HepG2 (cell line): ENCODE results near the gene U2AF1L4. TPM values are rescaled to one million over a fixed set of nuclear protein-coding genes. Genes with fewer than 3 reads are reported as not detected.

Experiments used
- ETV5 ChIP-seq: IDR thresholded peaks from 2 replicates; pipeline ENCODE4 v1.6.1; 2018; ENCODE audit warnings: missing biosample characterization, missing genetic modification reagents, inconsistent platforms, borderline replicate concordance
- FOSL1 ChIP-seq: sonication (generic); formaldehyde crosslinking; IDR thresholded peaks from 2 replicates; pipeline ENCODE4 v1.9.0; 2021; ENCODE audit warnings: missing genetic modification reagents, borderline replicate concordance
- FOXA1 ChIP-seq, 2 experiments: fragments of 450-650 bp in 1 of 2; sonication (generic) in 1 of 2; formaldehyde crosslinking in 1 of 2; IDR thresholded peaks; 2 replicates each; pipeline versions ENCODE4 v1.4.0 to v1.6.1; 2016 to 2020; ENCODE audit warnings: missing genetic modification reagents in 1 of 2
- KLF16 ChIP-seq, 2 experiments: sonication (generic) in 1 of 2; formaldehyde crosslinking in 1 of 2; IDR thresholded peaks; 2 replicates each; pipeline versions ENCODE4 v1.6.1 to v1.8.0; 2016 to 2023; ENCODE audit warnings: missing genetic modification reagents in 2 of 2, missing compliant biosample characterization in 1 of 2
- NR3C1 ChIP-seq: sonication (generic); formaldehyde crosslinking; IDR thresholded peaks from 2 replicates; pipeline ENCODE4 v1.4.0; 2020; ENCODE audit warnings: missing genetic modification reagents
- RNF2 ChIP-seq: fragments of 450-650 bp; conservative IDR thresholded peaks from 2 replicates; pipeline ENCODE4 v1.6.1; 2016; ENCODE audit warnings: low read depth
- SMAD1 ChIP-seq: sonication (generic); formaldehyde crosslinking; IDR thresholded peaks from 2 replicates; pipeline ENCODE4 v1.4.0; 2020; ENCODE audit warnings: missing genetic modification reagents, low read depth, mild to moderate bottlenecking, borderline replicate concordance
- SOX5 ChIP-seq: IDR thresholded peaks from 2 replicates; pipeline ENCODE4 v1.6.1; 2016; ENCODE audit warnings: borderline replicate concordance
- ZNF260 ChIP-seq: sonication (generic); formaldehyde crosslinking; IDR thresholded peaks from 2 replicates; pipeline ENCODE4 v1.4.0; 2020; ENCODE audit warnings: missing genetic modification reagents, low read depth, mild to moderate bottlenecking, borderline replicate concordance
- ZNF44 ChIP-seq: sonication (generic); formaldehyde crosslinking; IDR thresholded peaks from 2 replicates; pipeline ENCODE4 v1.5.1; 2020; ENCODE audit warnings: mild to moderate bottlenecking, missing genetic modification reagents
- ZNF550 ChIP-seq: sonication (generic); formaldehyde crosslinking; IDR thresholded peaks from 2 replicates; pipeline ENCODE4 v1.4.0; 2020; ENCODE audit warnings: mild to moderate bottlenecking, missing genetic modification reagents, borderline replicate concordance
- polyA plus RNA-seq, 8 experiments: library from polyadenylated mRNA; depleted of rRNA in 3 of 8; stranded (reverse) in 7 of 8; unstranded in 1 of 8; fragments of >200 nt; fragmentation: Illumina TruSeq in 4 of 8; extraction: Trizol in 4 of 8; gene quantifications; 2 replicates each; pipeline versions ENCODE4 v1.2.1 to v1.2.3, GENCODE V29; 2011 to 2016; ENCODE audit warnings: low read depth in 4 of 8, missing spikeins in 1 of 8, mixed read lengths in 1 of 8; ENCODE audit not compliant: insufficient read depth in 1 of 8
- total RNA-seq, 5 experiments: library from RNA; depleted of rRNA; stranded (reverse); fragments of >200 nt; fragmentation: Illumina TruSeq; extraction: Trizol; gene quantifications; 2 replicates each; pipeline ENCODE4 v1.2.3, GENCODE V29; 2016; ENCODE audit warnings: low read depth in 1 of 5
- TF ChIP-seq, protein P1 (sequence below): sonication (generic); formaldehyde crosslinking; IDR thresholded peaks from 2 replicates; pipeline ENCODE4 v1.4.0; 2020; ENCODE audit warnings: missing genetic modification reagents
- TF ChIP-seq, protein P2 (sequence below): sonication (generic); formaldehyde crosslinking; IDR thresholded peaks from 2 replicates; pipeline ENCODE4 v1.4.0; 2020; ENCODE audit warnings: mild to moderate bottlenecking, missing genetic modification reagents
- TF ChIP-seq, protein P3 (sequence below): sonication (generic); formaldehyde crosslinking; IDR thresholded peaks from 2 replicates; pipeline ENCODE4 v1.5.1; 2020; ENCODE audit warnings: missing genetic modification reagents, mild to moderate bottlenecking, borderline replicate concordance
- TF ChIP-seq, protein P4 (sequence below): sonication (generic); formaldehyde crosslinking; IDR thresholded peaks from 2 replicates; pipeline ENCODE4 v1.4.0; 2020; ENCODE audit warnings: missing genetic modification reagents

U2AF1L4 gene
- total and polyA plus RNA-seq, 2 of the 13 experiments (the other 11 are each of a cell fraction or from before 2014, with no cell fraction given) = 7.9 to 15.4 TPM

DNA sequence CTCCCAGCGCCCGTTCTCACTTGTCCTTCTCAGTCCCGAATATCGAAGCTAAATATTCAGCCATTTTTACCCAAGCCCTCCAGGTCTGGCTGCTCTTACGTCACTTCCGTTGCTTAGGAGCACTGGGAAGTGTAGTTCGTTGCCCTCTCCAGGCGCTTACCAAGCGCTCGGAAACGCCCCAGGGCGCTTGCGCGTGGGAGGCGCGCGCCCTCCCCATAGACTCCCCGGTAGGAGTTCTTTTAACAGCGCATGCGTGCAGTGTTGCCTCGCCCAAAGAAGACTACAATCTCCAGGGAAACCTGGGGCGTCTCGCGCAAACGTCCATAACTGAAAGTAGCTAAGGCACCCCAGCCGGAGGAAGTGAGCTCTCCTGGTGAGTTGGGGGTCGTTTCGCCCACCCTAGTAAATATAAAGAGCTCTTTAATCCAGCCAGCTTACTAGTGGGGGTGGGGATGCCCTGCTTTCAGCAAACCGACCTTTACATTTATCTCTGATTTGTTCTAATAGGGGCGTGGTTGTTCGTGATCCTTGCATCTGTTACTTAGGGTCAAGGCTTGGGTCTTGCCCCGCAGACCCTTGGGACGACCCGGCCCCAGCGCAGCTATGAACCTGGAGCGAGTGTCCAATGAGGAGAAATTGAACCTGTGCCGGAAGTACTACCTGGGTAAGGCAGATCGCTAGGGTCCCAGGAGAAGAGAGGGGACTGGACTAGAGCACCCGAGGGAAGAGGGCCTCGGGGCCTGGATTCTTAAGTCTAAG, at the start of gene U2AF1L4, which contains the start of gene PSENEN (continued):
- TF ChIP-seq, protein P1, sequence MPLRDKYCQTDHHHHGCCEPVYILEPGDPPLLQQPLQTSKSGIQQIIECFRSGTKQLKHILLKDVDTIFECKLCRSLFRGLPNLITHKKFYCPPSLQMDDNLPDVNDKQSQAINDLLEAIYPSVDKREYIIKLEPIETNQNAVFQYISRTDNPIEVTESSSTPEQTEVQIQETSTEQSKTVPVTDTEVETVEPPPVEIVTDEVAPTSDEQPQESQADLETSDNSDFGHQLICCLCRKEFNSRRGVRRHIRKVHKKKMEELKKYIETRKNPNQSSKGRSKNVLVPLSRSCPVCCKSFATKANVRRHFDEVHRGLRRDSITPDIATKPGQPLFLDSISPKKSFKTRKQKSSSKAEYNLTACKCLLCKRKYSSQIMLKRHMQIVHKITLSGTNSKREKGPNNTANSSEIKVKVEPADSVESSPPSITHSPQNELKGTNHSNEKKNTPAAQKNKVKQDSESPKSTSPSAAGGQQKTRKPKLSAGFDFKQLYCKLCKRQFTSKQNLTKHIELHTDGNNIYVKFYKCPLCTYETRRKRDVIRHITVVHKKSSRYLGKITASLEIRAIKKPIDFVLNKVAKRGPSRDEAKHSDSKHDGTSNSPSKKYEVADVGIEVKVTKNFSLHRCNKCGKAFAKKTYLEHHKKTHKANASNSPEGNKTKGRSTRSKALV (CRISPR knock-in tag) = no peak
- no peak for TF ChIP-seq ZNF550
- TF ChIP-seq NR3C1 (CRISPR knock-in tag) = no peak
- TF ChIP-seq, protein P2, sequence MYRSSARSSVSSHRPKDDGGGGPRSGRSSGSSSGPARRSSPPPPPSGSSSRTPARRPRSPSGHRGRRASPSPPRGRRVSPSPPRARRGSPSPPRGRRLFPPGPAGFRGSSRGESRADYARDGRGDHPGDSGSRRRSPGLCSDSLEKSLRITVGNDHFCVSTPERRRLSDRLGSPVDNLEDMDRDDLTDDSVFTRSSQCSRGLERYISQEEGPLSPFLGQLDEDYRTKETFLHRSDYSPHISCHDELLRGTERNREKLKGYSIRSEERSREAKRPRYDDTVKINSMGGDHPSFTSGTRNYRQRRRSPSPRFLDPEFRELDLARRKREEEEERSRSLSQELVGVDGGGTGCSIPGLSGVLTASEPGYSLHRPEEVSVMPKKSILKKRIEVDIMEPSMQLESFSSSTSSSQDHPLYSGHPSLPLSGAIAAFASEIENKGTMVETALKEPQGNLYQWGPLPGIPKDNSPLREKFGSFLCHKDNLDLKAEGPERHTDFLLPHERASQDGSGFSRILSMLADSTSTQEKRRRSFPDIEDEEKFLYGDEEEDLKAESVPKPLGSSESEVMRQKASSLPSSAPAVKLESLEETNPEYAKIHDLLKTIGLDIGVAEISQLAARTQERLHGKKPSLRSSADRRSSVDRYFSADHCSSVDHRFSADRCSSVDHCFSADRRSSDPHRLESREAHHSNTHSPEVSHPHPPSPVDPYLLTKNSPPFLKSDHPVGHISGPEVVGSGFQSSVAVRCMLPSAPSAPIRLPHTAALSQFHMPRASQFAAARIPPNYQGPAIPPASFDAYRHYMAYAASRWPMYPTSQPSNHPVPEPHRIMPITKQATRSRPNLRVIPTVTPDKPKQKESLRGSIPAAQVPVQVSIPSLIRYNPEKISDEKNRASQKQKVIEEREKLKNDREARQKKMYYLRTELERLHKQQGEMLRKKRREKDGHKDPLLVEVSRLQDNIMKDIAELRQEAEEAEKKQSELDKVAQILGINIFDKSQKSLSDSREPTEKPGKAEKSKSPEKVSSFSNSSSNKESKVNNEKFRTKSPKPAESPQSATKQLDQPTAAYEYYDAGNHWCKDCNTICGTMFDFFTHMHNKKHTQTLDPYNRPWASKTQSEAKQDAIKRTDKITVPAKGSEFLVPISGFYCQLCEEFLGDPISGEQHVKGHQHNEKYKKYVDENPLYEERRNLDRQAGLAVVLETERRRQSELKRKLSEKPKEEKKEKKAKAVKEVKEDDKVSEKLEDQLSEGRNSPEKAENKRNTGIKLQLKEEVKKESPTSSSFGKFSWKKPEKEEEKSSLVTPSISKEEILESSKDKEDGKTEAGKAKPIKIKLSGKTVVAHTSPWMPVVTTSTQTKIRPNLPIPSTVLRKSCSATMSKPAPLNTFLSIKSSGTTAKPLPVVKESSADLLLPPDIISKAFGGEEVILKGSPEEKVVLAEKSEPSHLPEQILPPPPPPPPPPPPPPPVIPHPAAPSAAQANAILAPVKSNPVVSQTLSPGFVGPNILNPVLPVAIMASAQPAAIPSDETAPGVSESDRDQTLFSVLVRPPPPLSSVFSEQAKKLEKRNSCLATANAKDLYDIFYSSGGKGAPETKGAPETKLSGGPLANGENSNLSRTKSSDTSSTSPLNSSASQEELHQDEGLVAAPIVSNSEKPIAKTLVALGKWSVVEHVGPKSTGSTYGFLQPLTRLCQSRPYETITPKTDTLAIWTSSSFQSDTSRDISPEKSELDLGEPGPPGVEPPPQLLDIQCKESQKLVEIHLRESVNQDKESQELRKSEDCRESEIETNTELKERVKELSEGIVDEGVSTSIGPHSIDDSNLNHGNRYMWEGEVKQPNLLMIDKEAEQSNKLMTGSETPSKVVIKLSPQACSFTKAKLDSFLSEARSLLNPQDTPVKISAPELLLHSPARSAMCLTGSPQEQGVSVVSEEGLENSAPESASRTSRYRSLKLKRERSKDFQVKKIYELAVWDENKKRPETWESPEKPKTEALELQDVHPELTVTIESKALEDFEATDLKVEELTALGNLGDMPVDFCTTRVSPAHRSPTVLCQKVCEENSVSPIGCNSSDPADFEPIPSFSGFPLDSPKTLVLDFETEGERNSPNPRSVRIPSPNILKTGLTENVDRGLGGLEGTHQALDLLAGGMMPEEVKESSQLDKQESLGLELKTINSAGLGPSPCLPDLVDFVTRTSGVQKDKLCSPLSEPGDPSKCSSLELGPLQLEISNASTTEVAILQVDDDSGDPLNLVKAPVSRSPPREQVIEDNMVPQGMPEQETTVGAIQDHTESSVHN (CRISPR knock-in tag) = no peak
- TF ChIP-seq, protein P3, sequence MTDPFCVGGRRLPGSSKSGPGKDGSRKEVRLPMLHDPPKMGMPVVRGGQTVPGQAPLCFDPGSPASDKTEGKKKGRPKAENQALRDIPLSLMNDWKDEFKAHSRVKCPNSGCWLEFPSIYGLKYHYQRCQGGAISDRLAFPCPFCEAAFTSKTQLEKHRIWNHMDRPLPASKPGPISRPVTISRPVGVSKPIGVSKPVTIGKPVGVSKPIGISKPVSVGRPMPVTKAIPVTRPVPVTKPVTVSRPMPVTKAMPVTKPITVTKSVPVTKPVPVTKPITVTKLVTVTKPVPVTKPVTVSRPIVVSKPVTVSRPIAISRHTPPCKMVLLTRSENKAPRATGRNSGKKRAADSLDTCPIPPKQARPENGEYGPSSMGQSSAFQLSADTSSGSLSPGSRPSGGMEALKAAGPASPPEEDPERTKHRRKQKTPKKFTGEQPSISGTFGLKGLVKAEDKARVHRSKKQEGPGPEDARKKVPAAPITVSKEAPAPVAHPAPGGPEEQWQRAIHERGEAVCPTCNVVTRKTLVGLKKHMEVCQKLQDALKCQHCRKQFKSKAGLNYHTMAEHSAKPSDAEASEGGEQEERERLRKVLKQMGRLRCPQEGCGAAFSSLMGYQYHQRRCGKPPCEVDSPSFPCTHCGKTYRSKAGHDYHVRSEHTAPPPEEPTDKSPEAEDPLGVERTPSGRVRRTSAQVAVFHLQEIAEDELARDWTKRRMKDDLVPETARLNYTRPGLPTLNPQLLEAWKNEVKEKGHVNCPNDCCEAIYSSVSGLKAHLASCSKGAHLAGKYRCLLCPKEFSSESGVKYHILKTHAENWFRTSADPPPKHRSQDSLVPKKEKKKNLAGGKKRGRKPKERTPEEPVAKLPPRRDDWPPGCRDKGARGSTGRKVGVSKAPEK = no peak
- no peak for TF ChIP-seq SOX5 (CRISPR knock-in tag)
- TF ChIP-seq RNF2 = no peak
- no peak for TF ChIP-seq FOSL1 (CRISPR knock-in tag)
- TF ChIP-seq, protein P4, sequence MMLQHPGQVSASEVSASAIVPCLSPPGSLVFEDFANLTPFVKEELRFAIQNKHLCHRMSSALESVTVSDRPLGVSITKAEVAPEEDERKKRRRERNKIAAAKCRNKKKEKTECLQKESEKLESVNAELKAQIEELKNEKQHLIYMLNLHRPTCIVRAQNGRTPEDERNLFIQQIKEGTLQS (CRISPR knock-in tag) = no peak
- TF ChIP-seq ETV5 (CRISPR knock-in tag) = no peak
- TF ChIP-seq ZNF44 = 0 out of 2 replicates have a peak, but pooled peaks have one; percentile 26
- TF ChIP-seq FOXA1 (IDR thresholded peaks at IDR 0.05) = no peak
- no peak for TF ChIP-seq FOXA1 (CRISPR knock-in tag; IDR thresholded peaks at IDR 0.05)
- TF ChIP-seq ZNF260 (CRISPR knock-in tag) = no peak
- TF ChIP-seq KLF16 (CRISPR knock-in tag; IDR thresholded peaks at IDR 0.05) = 0 out of 4 replicates have a peak, but pooled peaks of 1 of the 2 experiments have one; percentile 1
- TF ChIP-seq SMAD1 = no peak; the same call in 1 of the 2 replicates
